Measurements from ENCODE around the gene ASPHD2. TPM values are rescaled to one million over a fixed set of nuclear protein-coding genes. Genes with fewer than 3 reads are reported as not detected.

ASPHD2 gene
- 1 to 10 TPM in 1 of 4 donors, under 1 TPM in 3; 0.20 to 1.2 (median 0.54) TPM for total RNA-seq

- Histone ChIP-seq H3K36me3 (no peaks in the 10 kb centered on the region), H3K27ac (peak within 1 kb of the TSS in 3 of 4 donors; percentile 67 to 81 (median 74)), H3K27me3 (peaks cover 0 to 4% of the 10 kb centered on the region in 2 donors), H3K9me3 (peaks cover 0 to 4% (median 0%) of the 10 kb centered on the region in 4 donors), H3K4me1 (peaks cover 0 to 12% (median 3%) of the 10 kb centered on the region in 4 donors), H3K4me3 (peak within 1 kb of the TSS; percentile 37 to 71 (median 54))
- peak in 1 of 2 donors; percentile 23 for DNase-seq (ENCODE audit: low spot score in 2 of 2)
- WGBS, 2 donors = 2% methylated on average over 37 to 42 of the region's 96 CpGs
- TF ChIP-seq EP300 (IDR thresholded peaks at IDR 0.05) = peak in 1 of 2 donors; percentile 16
- TF ChIP-seq POLR2A (IDR thresholded peaks at IDR 0.05) = peak in 1 of 2 donors; percentile 19
- no peak for TF ChIP-seq CTCF (IDR thresholded peaks at IDR 0.05)
Observed at GRCh38 chr22:26428515-26429457, at the start of gene ASPHD2. ASPHD2 (plus strand) TSS chr22:26429260; CDS start chr22:26433616, 4,356 bp downstream.

- no peak for TF ChIP-seq CTCF (IDR thresholded peaks at IDR 0.05)
- no peak for TF ChIP-seq POLR2A (IDR thresholded peaks at IDR 0.05)
- TF ChIP-seq EP300 (IDR thresholded peaks at IDR 0.05) = no peak
- Histone ChIP-seq H3K36me3 (no peaks in the 10 kb centered on the region), H3K4me1 (no peaks in the 10 kb centered on the region), H3K27ac (no peak overlapping the region), H3K27me3 (peaks cover 0 to 44% of the 10 kb centered on the region in 2 donors), H3K4me3 (no peak overlapping the region), H3K9me3 (peaks cover 0 to 3% (median 0%) of the 10 kb centered on the region in 4 donors)
- WGBS, 2 donors = 73 to 83% methylated on average over 10 of the region's 10 CpGs
- no peak for DNase-seq (ENCODE audit: low spot score in 2 of 2)
Observed at GRCh38 chr22:26380072-26380830, 48.8 kb upstream of the ASPHD2 start.

- Histone ChIP-seq H3K4me1 (no peaks in the 10 kb centered on the region), H3K4me3 (no peak overlapping the region), H3K36me3 (no peaks in the 10 kb centered on the region), H3K9me3 (peaks cover 0 to 7% (median 0%) of the 10 kb centered on the region in 4 donors), H3K27ac (no peak overlapping the region), H3K27me3 (peaks cover 0 to 29% of the 10 kb centered on the region in 2 donors)
- DNase-seq (ENCODE audit: low spot score in 2 of 2) = no peak
- WGBS, 2 donors = 34 to 44% methylated on average over 3 of the region's 3 CpGs
- no peak for TF ChIP-seq POLR2A (IDR thresholded peaks at IDR 0.05)
- TF ChIP-seq CTCF (IDR thresholded peaks at IDR 0.05) = no peak
- no peak for TF ChIP-seq EP300 (IDR thresholded peaks at IDR 0.05)
Observed at GRCh38 chr22:26382782-26383181, 46.3 kb upstream of the ASPHD2 start.

- Histone ChIP-seq H3K4me1 (no peaks in the 10 kb centered on the region), H3K4me3 (no peak overlapping the region), H3K27ac (no peak overlapping the region), H3K9me3 (peaks cover 0 to 4% (median 0%) of the 10 kb centered on the region in 4 donors), H3K36me3 (no peaks in the 10 kb centered on the region), H3K27me3 (peaks cover 0 to 26% of the 10 kb centered on the region in 2 donors)
- DNase-seq (ENCODE audit: low spot score in 2 of 2) = no peak
- 78 to 80% methylated on average over 7 of the region's 7 CpGs for WGBS, 2 donors
- TF ChIP-seq CTCF (IDR thresholded peaks at IDR 0.05) (no peak), EP300 (IDR thresholded peaks at IDR 0.05) (no peak), POLR2A (IDR thresholded peaks at IDR 0.05) (no peak)
Observed at GRCh38 chr22:26383968-26384556, 45.0 kb upstream of the ASPHD2 start.

All from tibial nerve (tissue), 4 donors.